ENCODE measurements around the gene AKAP7.

DNA sequence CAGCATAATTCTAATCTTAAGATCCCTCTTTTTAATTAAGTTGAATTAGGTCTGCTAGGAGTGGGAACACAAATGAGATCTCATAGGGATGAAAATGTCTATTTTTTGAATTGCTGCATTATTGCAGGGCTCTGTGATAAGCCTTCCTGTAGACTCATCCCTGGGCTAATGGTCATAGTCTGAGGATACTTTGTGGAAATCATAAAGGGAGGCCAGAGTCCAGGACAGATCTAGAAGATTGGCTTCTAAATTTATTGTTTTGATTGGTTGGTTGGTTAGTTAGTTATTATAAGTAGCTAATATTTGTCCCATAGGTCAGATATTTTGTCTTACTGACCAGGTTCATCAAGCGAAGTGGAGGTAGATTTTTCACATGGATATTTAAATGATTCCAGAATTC, 142.3 kb downstream of the AKAP7 start:
- TF ChIP-seq EZH2phosphoT487 (IDR thresholded peaks at IDR 0.05; ENCODE audit: borderline replicate concordance) = no peak
- TF ChIP-seq, protein P1, sequence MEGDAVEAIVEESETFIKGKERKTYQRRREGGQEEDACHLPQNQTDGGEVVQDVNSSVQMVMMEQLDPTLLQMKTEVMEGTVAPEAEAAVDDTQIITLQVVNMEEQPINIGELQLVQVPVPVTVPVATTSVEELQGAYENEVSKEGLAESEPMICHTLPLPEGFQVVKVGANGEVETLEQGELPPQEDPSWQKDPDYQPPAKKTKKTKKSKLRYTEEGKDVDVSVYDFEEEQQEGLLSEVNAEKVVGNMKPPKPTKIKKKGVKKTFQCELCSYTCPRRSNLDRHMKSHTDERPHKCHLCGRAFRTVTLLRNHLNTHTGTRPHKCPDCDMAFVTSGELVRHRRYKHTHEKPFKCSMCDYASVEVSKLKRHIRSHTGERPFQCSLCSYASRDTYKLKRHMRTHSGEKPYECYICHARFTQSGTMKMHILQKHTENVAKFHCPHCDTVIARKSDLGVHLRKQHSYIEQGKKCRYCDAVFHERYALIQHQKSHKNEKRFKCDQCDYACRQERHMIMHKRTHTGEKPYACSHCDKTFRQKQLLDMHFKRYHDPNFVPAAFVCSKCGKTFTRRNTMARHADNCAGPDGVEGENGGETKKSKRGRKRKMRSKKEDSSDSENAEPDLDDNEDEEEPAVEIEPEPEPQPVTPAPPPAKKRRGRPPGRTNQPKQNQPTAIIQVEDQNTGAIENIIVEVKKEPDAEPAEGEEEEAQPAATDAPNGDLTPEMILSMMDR (conservative IDR thresholded peaks at IDR 0.05; ENCODE audit: low read length) = no peak
